GM13977 (cell line): Measurements from ENCODE around the gene TMEM217.
A peak's percentile ranks its signal among the peaks of the same experiment; 100 is the strongest.
"Not testable (repeated sequence)": the region's sequence is repeated elsewhere in the genome, so short reads cannot be mapped to it uniquely, and the experiment has no call there.

Experiments
- DNase-seq: peaks from one replicate; pipeline ENCODE4 v3.0.0; 2012; ENCODE audit warnings: low spot score
- in situ Hi-C: fragments of 300-500 bp; cut with MboI; formaldehyde crosslinking; loops from one replicate; pipeline ENCODE4 v1.12.0; 2022; ENCODE audit warnings: low sequenced_read_pairs, low pct_unique_long_range_greater_than_20kb, mixed read lengths, inconsistent platforms; ENCODE audit not compliant: unreplicated experiment
- TF ChIP-seq, protein P1 (sequence below): IDR thresholded peaks from 2 replicates; pipeline ENCODE4 v1.5.1; 2012; ENCODE audit warnings: mild to moderate bottlenecking, control low read depth; ENCODE audit not compliant: insufficient read depth; ENCODE audit errors: extremely low read depth, missing control alignments

The TMEM217 gene

DNA sequence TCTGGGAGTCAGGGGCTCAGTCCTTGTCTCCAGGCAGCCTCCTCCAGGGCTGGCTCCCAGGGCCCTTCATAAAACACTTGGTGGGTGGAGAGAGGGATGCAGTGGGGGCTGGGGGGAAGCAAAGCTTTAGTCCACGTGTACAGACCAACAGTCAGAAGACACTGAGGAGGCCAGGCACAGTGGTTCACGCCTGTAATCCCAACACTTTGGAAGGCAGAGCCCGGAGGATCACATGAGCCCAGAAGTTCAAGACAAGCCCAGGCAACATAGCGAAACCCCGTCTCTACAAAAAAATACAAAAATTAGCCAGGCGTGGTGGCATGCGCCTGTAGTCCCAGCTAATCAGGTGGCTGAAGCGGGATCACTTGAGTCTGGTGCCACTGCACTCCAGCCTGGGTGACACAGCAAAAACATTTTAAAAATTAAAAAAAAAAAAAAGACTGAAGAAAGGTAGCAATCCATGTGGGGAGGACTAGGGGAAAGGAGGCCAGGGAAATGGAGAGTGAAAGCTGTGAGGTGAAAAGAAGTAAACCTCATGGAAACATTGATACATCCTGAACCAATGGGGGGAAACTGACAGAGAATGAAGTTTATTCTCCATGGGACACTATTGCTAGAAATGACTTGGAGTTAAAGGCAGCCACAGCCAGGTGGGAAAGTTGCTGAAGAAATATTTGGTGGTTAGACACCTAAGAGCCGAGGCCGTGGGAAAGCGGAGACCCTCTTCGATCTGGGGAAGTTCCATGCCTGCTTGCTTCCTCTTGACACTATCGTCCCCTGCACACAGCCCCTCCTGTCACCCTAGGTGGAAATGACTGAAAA, 52.6 kb downstream of the TMEM217 start:
- TF ChIP-seq, protein P1, sequence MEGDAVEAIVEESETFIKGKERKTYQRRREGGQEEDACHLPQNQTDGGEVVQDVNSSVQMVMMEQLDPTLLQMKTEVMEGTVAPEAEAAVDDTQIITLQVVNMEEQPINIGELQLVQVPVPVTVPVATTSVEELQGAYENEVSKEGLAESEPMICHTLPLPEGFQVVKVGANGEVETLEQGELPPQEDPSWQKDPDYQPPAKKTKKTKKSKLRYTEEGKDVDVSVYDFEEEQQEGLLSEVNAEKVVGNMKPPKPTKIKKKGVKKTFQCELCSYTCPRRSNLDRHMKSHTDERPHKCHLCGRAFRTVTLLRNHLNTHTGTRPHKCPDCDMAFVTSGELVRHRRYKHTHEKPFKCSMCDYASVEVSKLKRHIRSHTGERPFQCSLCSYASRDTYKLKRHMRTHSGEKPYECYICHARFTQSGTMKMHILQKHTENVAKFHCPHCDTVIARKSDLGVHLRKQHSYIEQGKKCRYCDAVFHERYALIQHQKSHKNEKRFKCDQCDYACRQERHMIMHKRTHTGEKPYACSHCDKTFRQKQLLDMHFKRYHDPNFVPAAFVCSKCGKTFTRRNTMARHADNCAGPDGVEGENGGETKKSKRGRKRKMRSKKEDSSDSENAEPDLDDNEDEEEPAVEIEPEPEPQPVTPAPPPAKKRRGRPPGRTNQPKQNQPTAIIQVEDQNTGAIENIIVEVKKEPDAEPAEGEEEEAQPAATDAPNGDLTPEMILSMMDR: no peak
- in situ Hi-C loops: loop anchor here (10.0 to 25.0 kb wide), 2 partner anchors 181 to 443 kb away; no protein-coding TSS in a partner anchor

GRCh38 chr6:37204014-37204751, 53.8 kb downstream of the TMEM217 start:
- DNase-seq: no peak
- TF ChIP-seq, protein P1: no peak
- in situ Hi-C loops: loop anchor here (10.0 to 25.0 kb wide), 2 partner anchors 179 to 442 kb away; no protein-coding TSS in a partner anchor

More for the DNA sequence above, 52.6 kb downstream of the TMEM217 start:
- peak; percentile 28 for DNase-seq

- TF ChIP-seq, protein P1: no peak
- DNase-seq: no peak
- in situ Hi-C loops: loop anchor here (10.0 to 25.0 kb wide), 2 partner anchors 178 to 441 kb away; no protein-coding TSS in a partner anchor
Measured at GRCh38 chr6:37202788-37203491, 55.0 kb downstream of the TMEM217 start.

GRCh38 chr6:37201726-37202125, 56.2 kb downstream of the TMEM217 start:
- no peak for DNase-seq
- in situ Hi-C loops: loop anchor here (10.0 to 25.0 kb wide), 2 partner anchors 177 to 439 kb away; no protein-coding TSS in a partner anchor

DNA sequence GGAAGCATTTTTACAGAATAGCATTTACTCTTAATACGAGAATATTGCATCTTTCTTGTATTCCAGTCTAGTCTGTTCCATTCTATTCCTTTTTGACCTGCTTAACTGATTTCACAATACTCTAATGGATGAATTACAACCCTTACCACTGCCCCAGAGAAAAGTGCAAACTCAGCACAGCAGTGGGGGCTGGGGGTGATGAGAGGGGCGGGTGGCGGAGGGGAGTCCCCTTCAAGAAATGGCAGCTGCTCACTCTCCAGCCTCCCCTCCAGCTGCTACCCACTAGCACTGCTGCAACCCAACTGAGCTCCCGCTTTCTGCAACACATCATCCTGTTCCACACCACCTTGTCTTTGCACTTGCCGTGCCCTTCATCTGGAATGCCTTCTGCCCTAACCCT, 57.9 kb downstream of the TMEM217 start:
- TF ChIP-seq, protein P1: no peak
- DNase-seq: no peak
- in situ Hi-C loops: loop anchor here (10.0 to 25.0 kb wide), 2 partner anchors 175 to 438 kb away; no protein-coding TSS in a partner anchor

More at GRCh38 chr6:37201726-37202125, 56.2 kb downstream of the TMEM217 start:
- TF ChIP-seq, protein P1: no peak

- in situ Hi-C loops: not testable (repeated sequence)
Measured at GRCh38 chr6:37196451-37196850, 61.5 kb downstream of the TMEM217 start.

DNA sequence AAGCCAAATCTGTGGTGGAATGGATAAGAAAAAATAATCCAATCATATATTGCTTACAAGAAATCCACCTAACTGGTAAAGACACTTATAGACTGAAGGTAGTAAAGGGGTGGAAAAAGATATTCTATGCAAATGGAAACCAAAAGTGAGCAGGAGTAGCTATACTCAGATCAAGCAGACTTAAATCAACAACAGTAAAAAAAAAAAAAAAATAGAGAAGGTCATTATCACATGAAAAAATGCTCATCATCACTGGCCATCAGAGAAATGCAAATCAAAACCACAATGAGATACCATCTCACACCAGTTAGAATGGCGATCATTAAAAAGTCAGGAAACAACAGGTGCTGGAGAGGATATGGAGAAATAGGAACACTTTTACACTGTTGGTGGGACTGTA, 63.1 kb downstream of the TMEM217 start:
- in situ Hi-C loops, DNase-seq: not testable (repeated sequence)

More at GRCh38 chr6:37196451-37196850, 61.5 kb downstream of the TMEM217 start:
- not testable (repeated sequence) for DNase-seq
